ENCODE measurements around the gene SYT8.
"Not testable (repeated sequence)": the region's sequence is repeated elsewhere in the genome, so short reads cannot be mapped to it uniquely, and the experiment has no call there.

- TF ChIP-seq, protein P1, sequence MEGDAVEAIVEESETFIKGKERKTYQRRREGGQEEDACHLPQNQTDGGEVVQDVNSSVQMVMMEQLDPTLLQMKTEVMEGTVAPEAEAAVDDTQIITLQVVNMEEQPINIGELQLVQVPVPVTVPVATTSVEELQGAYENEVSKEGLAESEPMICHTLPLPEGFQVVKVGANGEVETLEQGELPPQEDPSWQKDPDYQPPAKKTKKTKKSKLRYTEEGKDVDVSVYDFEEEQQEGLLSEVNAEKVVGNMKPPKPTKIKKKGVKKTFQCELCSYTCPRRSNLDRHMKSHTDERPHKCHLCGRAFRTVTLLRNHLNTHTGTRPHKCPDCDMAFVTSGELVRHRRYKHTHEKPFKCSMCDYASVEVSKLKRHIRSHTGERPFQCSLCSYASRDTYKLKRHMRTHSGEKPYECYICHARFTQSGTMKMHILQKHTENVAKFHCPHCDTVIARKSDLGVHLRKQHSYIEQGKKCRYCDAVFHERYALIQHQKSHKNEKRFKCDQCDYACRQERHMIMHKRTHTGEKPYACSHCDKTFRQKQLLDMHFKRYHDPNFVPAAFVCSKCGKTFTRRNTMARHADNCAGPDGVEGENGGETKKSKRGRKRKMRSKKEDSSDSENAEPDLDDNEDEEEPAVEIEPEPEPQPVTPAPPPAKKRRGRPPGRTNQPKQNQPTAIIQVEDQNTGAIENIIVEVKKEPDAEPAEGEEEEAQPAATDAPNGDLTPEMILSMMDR (IDR thresholded peaks at IDR 0.05): not testable (repeated sequence)
- TF ChIP-seq POLR2A (IDR thresholded peaks at IDR 0.05): not testable (repeated sequence)
Observed at GRCh38 chr11:1886551-1886950, 51.8 kb downstream of the SYT8 start.

Measured in vagina (tissue), 2 donors.